HFFc6 (cell line): ENCODE measurements around the gene SOHLH1. TPM values are rescaled to one million over a fixed set of nuclear protein-coding genes. Genes with fewer than 3 reads are reported as not detected.

Source experiments
- DNase-seq: peaks from one replicate; pipeline ENCODE4 v3.0.0-alpha.2; 2018
- H3K27ac Mint-ChIP-seq: 2 replicates; pipeline ENCODE4 v1.8.0; 2020; ENCODE audit warnings: mild to moderate bottlenecking, mixed read lengths
- H3K27me3 Mint-ChIP-seq: 2 replicates; pipeline ENCODE4 v1.8.0; 2021; ENCODE audit warnings: mild to moderate bottlenecking, moderate library complexity, mixed read lengths; ENCODE audit not compliant: insufficient read depth
- H3K36me3 Mint-ChIP-seq: 2 replicates; pipeline ENCODE4 v1.8.0; 2021; ENCODE audit warnings: low read depth, mixed read lengths
- H3K4me1 Mint-ChIP-seq: 2 replicates; pipeline ENCODE4 v1.8.0; 2020; ENCODE audit warnings: low read depth, mixed read lengths
- H3K4me3 Mint-ChIP-seq: 2 replicates; pipeline ENCODE4 v1.8.0; 2020; ENCODE audit warnings: mild to moderate bottlenecking, moderate library complexity, mixed read lengths
- H3K9me3 Mint-ChIP-seq: 2 replicates; pipeline ENCODE4 v1.8.0; 2020; ENCODE audit warnings: mild to moderate bottlenecking, mixed read lengths
- CTCF ChIP-seq: fragments of 200-600 bp; sonication (generic); IDR thresholded peaks from 2 replicates; pipeline ENCODE4 v1.5.0; 2021; ENCODE audit warnings: antibody characterized with exemption, mild to moderate bottlenecking
- total RNA-seq, 6 experiments: library from RNA; stranded (reverse); fragmentation: NEBNext Ultra II Directional; extraction: Animal tissue kit (Norgen Biotek cat#: 25700); gene quantifications; 2 replicates in 1 of 6; 3 replicates in 5 of 6; pipeline ENCODE4 v1.2.3, GENCODE V29; 2021

Gene SOHLH1
- total RNA-seq, 6 experiments from 2014 or later: not detected

DNA sequence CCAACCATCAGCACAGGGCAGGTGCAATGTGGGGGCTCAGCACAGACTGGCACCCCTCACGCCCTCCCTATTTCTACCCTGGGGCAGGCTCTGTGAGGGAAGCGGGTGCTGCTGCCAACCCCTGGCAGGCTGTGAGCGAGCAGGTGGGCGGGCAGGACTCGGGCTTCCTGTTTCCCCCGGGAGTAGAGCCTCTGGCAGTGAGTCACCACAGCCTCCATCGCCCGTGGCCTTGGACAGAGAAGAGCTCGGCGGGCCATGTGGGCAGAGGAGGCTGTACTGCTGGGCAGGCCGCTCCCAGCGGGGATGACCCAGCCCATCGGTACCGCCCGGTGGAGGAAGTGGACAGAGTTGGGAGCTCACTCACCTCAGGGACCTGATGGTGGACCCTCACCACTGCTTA, 19.3 kb upstream of the SOHLH1 start:
- Mint-ChIP-seq H3K4me3 (no peak overlapping the region), H3K9me3 (no peaks in the 10 kb centered on the region), H3K27ac (no peak overlapping the region), H3K4me1 (no peaks in the 10 kb centered on the region), H3K36me3 (no peaks in the 10 kb centered on the region), H3K27me3 (peaks cover 12% of the 10 kb centered on the region)
- DNase-seq: no peak
- no peak for TF ChIP-seq CTCF

DNA sequence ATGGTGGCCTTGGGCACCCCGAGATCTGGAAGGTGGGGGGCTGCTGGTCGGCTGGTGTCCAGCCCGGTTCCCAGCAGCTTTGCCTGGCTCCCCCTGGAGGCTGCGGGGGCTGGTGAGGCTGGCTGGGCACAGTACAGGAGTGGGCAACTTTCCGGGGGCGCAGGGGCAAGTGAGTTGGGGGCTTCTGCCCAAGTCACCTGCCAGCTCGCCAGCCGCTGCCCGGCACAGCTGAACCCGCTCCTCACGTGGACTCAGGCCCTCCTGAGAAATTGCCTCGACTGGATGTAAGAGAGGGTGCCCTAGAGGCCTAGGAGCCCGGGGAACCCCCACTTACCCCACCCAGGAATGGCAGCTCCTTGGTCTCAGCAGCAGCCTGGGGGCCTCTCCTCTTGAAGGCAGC, 18.1 kb upstream of the SOHLH1 start:
- no peak overlapping the region for H3K4me3 Mint-ChIP-seq
- peaks cover 14% of the 10 kb centered on the region for H3K27me3 Mint-ChIP-seq

DNA sequence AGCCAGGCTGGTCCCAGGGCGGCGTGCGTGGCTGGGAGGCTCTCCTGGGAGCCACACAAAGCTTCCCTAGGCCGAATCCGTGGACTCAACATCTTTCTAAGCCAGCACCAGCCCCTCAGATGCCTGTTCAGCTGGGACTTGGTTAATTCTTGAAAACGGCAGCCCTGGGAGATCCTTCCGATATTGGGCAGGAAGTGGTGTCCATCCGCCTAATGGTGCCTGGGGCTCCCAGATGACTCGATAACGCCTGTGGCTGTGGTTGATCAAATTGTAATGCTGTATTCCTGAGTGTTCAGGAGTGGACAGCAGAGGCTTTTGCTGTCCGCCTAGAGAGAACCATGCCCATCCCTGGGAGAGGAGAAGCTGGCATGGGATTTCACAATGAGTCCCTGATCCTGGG, 16.8 kb upstream of the SOHLH1 start:
- no peak for TF ChIP-seq CTCF
- Mint-ChIP-seq H3K36me3 (no peaks in the 10 kb centered on the region), H3K9me3 (no peaks in the 10 kb centered on the region), H3K27me3 (peaks cover 15% of the 10 kb centered on the region), H3K4me1 (no peaks in the 10 kb centered on the region), H3K27ac (no peak overlapping the region), H3K4me3 (no peak overlapping the region)
- DNase-seq: no peak

More for the DNA sequence above, 18.1 kb upstream of the SOHLH1 start:
- H3K27ac Mint-ChIP-seq: no peak overlapping the region
- no peaks in the 10 kb centered on the region for H3K9me3 Mint-ChIP-seq
- TF ChIP-seq CTCF: no peak
- no peak for DNase-seq
- no peaks in the 10 kb centered on the region for H3K36me3 Mint-ChIP-seq
- H3K4me1 Mint-ChIP-seq: no peaks in the 10 kb centered on the region

DNA sequence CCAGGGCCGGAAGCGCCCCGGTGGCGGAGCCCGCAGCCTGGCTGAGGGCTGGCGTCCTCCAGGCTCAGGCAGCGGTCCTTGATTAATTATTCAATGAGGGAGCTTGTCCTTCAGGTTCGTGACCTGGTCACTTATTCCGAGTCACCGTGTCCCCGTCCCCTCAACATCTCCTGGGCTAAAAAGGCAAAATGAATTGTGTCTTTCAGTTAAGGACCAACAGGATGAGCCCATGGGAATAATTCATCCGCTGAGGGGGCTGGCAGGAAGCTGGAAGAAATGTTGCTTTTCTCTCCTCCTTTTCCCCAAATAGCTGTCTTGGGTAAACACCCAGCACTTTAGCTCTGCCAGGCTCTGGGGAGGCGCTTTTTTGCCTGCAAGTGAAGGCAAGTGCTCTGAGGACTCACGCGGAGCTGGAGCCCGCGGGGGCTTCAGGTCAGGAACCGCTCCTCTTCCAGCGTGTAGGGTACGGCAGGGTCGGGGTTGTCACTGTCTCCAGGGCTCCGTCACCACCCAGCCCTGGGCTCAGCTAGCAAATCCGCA, 15.8 kb upstream of the SOHLH1 start:
- no peak for TF ChIP-seq CTCF
- Mint-ChIP-seq H3K4me3 (no peak overlapping the region), H3K27ac (no peak overlapping the region), H3K27me3 (peaks cover 21% of the 10 kb centered on the region), H3K36me3 (no peaks in the 10 kb centered on the region), H3K4me1 (no peaks in the 10 kb centered on the region), H3K9me3 (no peaks in the 10 kb centered on the region)
- DNase-seq: no peak

- Mint-ChIP-seq H3K36me3 (no peaks in the 10 kb centered on the region), H3K4me3 (no peak overlapping the region), H3K4me1 (no peaks in the 10 kb centered on the region), H3K27me3 (peaks cover 21% of the 10 kb centered on the region), H3K9me3 (no peaks in the 10 kb centered on the region), H3K27ac (no peak overlapping the region)
- no peak for DNase-seq
- TF ChIP-seq CTCF: no peak
Observed at GRCh38 chr9:135714242-135715055, 15.2 kb upstream of the SOHLH1 start.
